Measurements from ENCODE around the gene WNK1.

Gene WNK1

GRCh38 chr12:739349-739748 is 13.0 kb upstream of the WNK1 start:
- H3K4me2 ChIP-seq (ENCODE audit: low read length) = no peak overlapping the region

GRCh38 chr12:740921-741320 is 11.5 kb upstream of the WNK1 start:
- H3K9me3 ChIP-seq (ENCODE audit: control insufficient read depth, low read length) = no peaks in the 10 kb centered on the region
- H3K9ac ChIP-seq = no peak overlapping the region
- no peak overlapping the region for H3K4me3 ChIP-seq (ENCODE audit: low read depth, low read length)
- no peak for TF ChIP-seq CTCF (IDR thresholded peaks at IDR 0.05)
- peak overlapping the region; percentile 39 for H3K27ac ChIP-seq
- H2AFZ ChIP-seq = peak overlapping the region; percentile 59
- no peaks in the 10 kb centered on the region for H3K79me2 ChIP-seq
- H3K36me3 ChIP-seq (ENCODE audit: control insufficient read depth, insufficient read depth, low read length) = no peaks in the 10 kb centered on the region
- peaks cover 11% of the 10 kb centered on the region for H3K4me1 ChIP-seq
- H3K27me3 ChIP-seq (ENCODE audit: control insufficient read depth, insufficient read depth, low read length) = no peaks in the 10 kb centered on the region
- H3K4me2 ChIP-seq (ENCODE audit: low read length) = no peak overlapping the region

More at GRCh38 chr12:739349-739748, 13.0 kb upstream of the WNK1 start:
- H3K4me1 ChIP-seq = peaks cover 11% of the 10 kb centered on the region
- no peak overlapping the region for H3K4me3 ChIP-seq (ENCODE audit: low read depth, low read length)
- H3K27ac ChIP-seq = no peak overlapping the region
- no peak overlapping the region for H3K9ac ChIP-seq
- H3K9me3 ChIP-seq (ENCODE audit: control insufficient read depth, low read length) = no peaks in the 10 kb centered on the region
- H2AFZ ChIP-seq = no peak overlapping the region
- TF ChIP-seq CTCF (IDR thresholded peaks at IDR 0.05) = no peak
- H3K79me2 ChIP-seq = no peaks in the 10 kb centered on the region
- no peaks in the 10 kb centered on the region for H3K27me3 ChIP-seq (ENCODE audit: control insufficient read depth, insufficient read depth, low read length)
- H3K36me3 ChIP-seq (ENCODE audit: control insufficient read depth, insufficient read depth, low read length) = no peaks in the 10 kb centered on the region

- no peak overlapping the region for H2AFZ ChIP-seq
- H3K27me3 ChIP-seq (ENCODE audit: control insufficient read depth, insufficient read depth, low read length) = no peaks in the 10 kb centered on the region
- no peak overlapping the region for H3K27ac ChIP-seq
- H3K4me3 ChIP-seq (ENCODE audit: low read depth, low read length) = no peak overlapping the region
- H3K9me3 ChIP-seq (ENCODE audit: control insufficient read depth, low read length) = no peaks in the 10 kb centered on the region
- peaks cover 6% of the 10 kb centered on the region for H3K79me2 ChIP-seq
- H3K4me1 ChIP-seq = peaks cover 6% of the 10 kb centered on the region
- no peak overlapping the region for H3K4me2 ChIP-seq (ENCODE audit: low read length)
- no peaks in the 10 kb centered on the region for H3K36me3 ChIP-seq (ENCODE audit: control insufficient read depth, insufficient read depth, low read length)
- no peak for TF ChIP-seq CTCF (IDR thresholded peaks at IDR 0.05)
- H3K9ac ChIP-seq = no peak overlapping the region
These were observed 2.6 kb upstream of the WNK1 start for GRCh38 chr12:749751-750270.

GRCh38 chr12:750366-751191 is 1.8 kb upstream of the WNK1 start:
- Histone ChIP-seq H3K9me3 (ENCODE audit: control insufficient read depth, low read length) (no peaks in the 10 kb centered on the region), H3K27me3 (ENCODE audit: control insufficient read depth, insufficient read depth, low read length) (no peaks in the 10 kb centered on the region), H3K4me3 (ENCODE audit: low read depth, low read length) (peak overlapping the region; percentile 38), H2AFZ (peak overlapping the region; percentile 88), H3K27ac (peak overlapping the region; percentile 92), H3K79me2 (peaks cover 11% of the 10 kb centered on the region), H3K36me3 (ENCODE audit: control insufficient read depth, insufficient read depth, low read length) (no peaks in the 10 kb centered on the region), H3K4me2 (ENCODE audit: low read length) (peak overlapping the region; percentile 47), H3K9ac (no peak overlapping the region), H3K4me1 (peaks cover 6% of the 10 kb centered on the region)
- no peak for TF ChIP-seq CTCF (IDR thresholded peaks at IDR 0.05)

All from parathyroid adenoma (tissue), 2 donors.